K562 (cell line): ENCODE data around the gene TRAF5. TPM values are rescaled to one million over a fixed set of nuclear protein-coding genes. Genes with fewer than 3 reads are reported as not detected.

Experiments
- ATF7 ChIP-seq: fragments of 450-650 bp; IDR thresholded peaks from 2 replicates; pipeline ENCODE4 v1.7.1; 2014; ENCODE audit warnings: mild to moderate bottlenecking, moderate library complexity
- BCOR ChIP-seq: fragments of 450-650 bp; IDR thresholded peaks from 2 replicates; pipeline ENCODE4 v1.6.1; 2016
- CTBP1 ChIP-seq: fragments of 450-650 bp; IDR thresholded peaks from 2 replicates; pipeline ENCODE4 v1.6.1; 2016; ENCODE audit warnings: borderline replicate concordance
- ELF4 ChIP-seq: fragments of 450-650 bp; formaldehyde crosslinking; IDR thresholded peaks from 2 replicates; pipeline ENCODE4 v1.4.0; 2022; ENCODE audit warnings: missing genetic modification characterization
- GATA2 ChIP-seq: sonication (generic); formaldehyde crosslinking; IDR thresholded peaks from 2 replicates; pipeline ENCODE4 v1.4.0; 2020; ENCODE audit warnings: mild to moderate bottlenecking, missing genetic modification reagents
- HIVEP1 ChIP-seq: fragments of 250-450 bp; sonication (Bioruptor Pico); IDR thresholded peaks from 2 replicates; pipeline ENCODE4 v1.4.0; 2020; ENCODE audit warnings: mild to moderate bottlenecking
- JUN ChIP-seq, 2 experiments: sonication (generic) in 1 of 2; formaldehyde crosslinking in 1 of 2; IDR thresholded peaks; 2 replicates each; pipeline versions ENCODE4 v1.6.1 to v1.8.0; 2012 to 2022; ENCODE audit warnings: borderline replicate concordance in 2 of 2, mild to moderate bottlenecking in 2 of 2, improper control_type of control experiment in 1 of 2, low read depth in 1 of 2, low read length in 1 of 2, missing genetic modification reagents in 1 of 2
- JUNB ChIP-seq: fragments of 450-650 bp; formaldehyde crosslinking; conservative IDR thresholded peaks from 2 replicates; pipeline ENCODE4 v1.4.0; 2020; ENCODE audit warnings: mild to moderate bottlenecking
- MIER1 ChIP-seq: fragments of 450-650 bp; IDR thresholded peaks from 2 replicates; pipeline ENCODE4 v1.6.1; 2016; ENCODE audit warnings: antibody characterized with exemption, mild to moderate bottlenecking, low read depth
- OTX1 ChIP-seq: fragments of 450-650 bp; formaldehyde crosslinking; IDR thresholded peaks from 2 replicates; pipeline ENCODE4 v1.4.0; 2022; ENCODE audit warnings: mild to moderate bottlenecking
- RNF2 ChIP-seq: sonication (generic); IDR thresholded peaks from 2 replicates; pipeline ENCODE4 v1.6.1; 2016
- RNF219 ChIP-seq: fragments of 250-450 bp; sonication (Bioruptor Pico); IDR thresholded peaks from 2 replicates; pipeline ENCODE4 v1.5.0; 2022; ENCODE audit warnings: mild to moderate bottlenecking
- SMARCA4 ChIP-seq: fragments of 450-650 bp; IDR thresholded peaks from 2 replicates; pipeline ENCODE4 v1.6.1; 2016
- ZBTB11 ChIP-seq, 3 experiments: fragments of 200-800 bp in 1 of 3; fragments of 250-450 bp in 1 of 3; fragments of 450-650 bp in 1 of 3; sonication (Bioruptor Pico) in 1 of 3; sonication (Bioruptor generic) in 1 of 3; formaldehyde crosslinking in 1 of 3; IDR thresholded peaks; 2 replicates each; pipeline versions ENCODE4 v1.6.1 to v1.8.0; 2016 to 2022; ENCODE audit warnings: mild to moderate bottlenecking in 2 of 3, missing genetic modification characterization in 2 of 3, missing compliant biosample characterization in 1 of 3, moderate library complexity in 1 of 3
- ZBTB17 ChIP-seq: fragments of 450-650 bp; formaldehyde crosslinking; IDR thresholded peaks from 2 replicates; pipeline ENCODE4 v1.4.0; 2020; ENCODE audit warnings: mild to moderate bottlenecking
- ZBTB9 ChIP-seq: fragments of 450-650 bp; formaldehyde crosslinking; IDR thresholded peaks from 2 replicates; pipeline ENCODE4 v1.4.0; 2020; ENCODE audit warnings: mild to moderate bottlenecking, moderate library complexity
- ZNF146 ChIP-seq: IDR thresholded peaks from one replicate; pipeline ENCODE4 v1.6.1; 2018; ENCODE audit warnings: missing compliant biosample characterization; ENCODE audit not compliant: unreplicated experiment
- polyA plus RNA-seq, 8 experiments: library from polyadenylated mRNA; depleted of rRNA in 4 of 8; stranded (reverse) in 5 of 8; unstranded in 3 of 8; fragments of >200 nt; fragmentation: Nextera tagmentation in 2 of 8; fragmentation: Illumina TruSeq in 1 of 8; extraction: Ambion mirVana in 2 of 8; extraction: Trizol in 1 of 8; gene quantifications; 2 replicates each; pipeline versions ENCODE4 v1.2.1 to v1.2.3, GENCODE V29; 2011 to 2014; ENCODE audit warnings: inconsistent platforms in 1 of 8, missing spikeins in 1 of 8
- total RNA-seq, 7 experiments: library from RNA; depleted of rRNA in 6 of 7; stranded (reverse); fragments of >200 nt in 6 of 7; fragmentation: Illumina TruSeq in 2 of 7; extraction: Trizol in 2 of 7; gene quantifications; 2 replicates each; pipeline versions ENCODE4 v1.2.1 to v1.2.3, GENCODE V29; 2011 to 2021; ENCODE audit warnings: low replicate concordance in 1 of 7
- TF ChIP-seq, protein P1 (sequence below): fragments of 450-650 bp; formaldehyde crosslinking; IDR thresholded peaks from 2 replicates; pipeline ENCODE4 v1.4.0; 2020; ENCODE audit warnings: mild to moderate bottlenecking, moderate library complexity
- TF ChIP-seq, protein P2 (sequence below): fragments of 450-650 bp; formaldehyde crosslinking; IDR thresholded peaks from 2 replicates; pipeline ENCODE4 v1.4.0; 2022; ENCODE audit warnings: missing genetic modification characterization

Gene TRAF5
- total and polyA plus RNA-seq, 9 of the 15 experiments (the other 6 are each of a cell fraction or from before 2014, with no cell fraction given): 2.0 to 9.3 (median 5.3) TPM

GRCh38 chr1:211378844-211379243 lies 52.2 kb downstream of the TRAF5 start (continued):
- TF ChIP-seq JUN (IDR thresholded peaks at IDR 0.05; ENCODE audit: borderline replicate concordance, low read depth, low read length): peak; percentile 89
- no peak for TF ChIP-seq JUN (CRISPR knock-in tag; IDR thresholded peaks at IDR 0.05; ENCODE audit: borderline replicate concordance)
- TF ChIP-seq GATA2: peak; percentile 65
- TF ChIP-seq, protein P1, sequence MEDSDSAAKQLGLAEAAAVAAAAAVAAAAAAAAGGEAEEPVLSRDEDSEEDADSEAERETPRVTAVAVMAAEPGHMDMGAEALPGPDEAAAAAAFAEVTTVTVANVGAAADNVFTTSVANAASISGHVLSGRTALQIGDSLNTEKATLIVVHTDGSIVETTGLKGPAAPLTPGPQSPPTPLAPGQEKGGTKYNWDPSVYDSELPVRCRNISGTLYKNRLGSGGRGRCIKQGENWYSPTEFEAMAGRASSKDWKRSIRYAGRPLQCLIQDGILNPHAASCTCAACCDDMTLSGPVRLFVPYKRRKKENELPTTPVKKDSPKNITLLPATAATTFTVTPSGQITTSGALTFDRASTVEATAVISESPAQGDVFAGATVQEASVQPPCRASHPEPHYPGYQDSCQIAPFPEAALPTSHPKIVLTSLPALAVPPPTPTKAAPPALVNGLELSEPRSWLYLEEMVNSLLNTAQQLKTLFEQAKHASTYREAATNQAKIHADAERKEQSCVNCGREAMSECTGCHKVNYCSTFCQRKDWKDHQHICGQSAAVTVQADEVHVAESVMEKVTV (CRISPR knock-in tag): 0 out of 2 replicates have a peak, but pooled peaks have one; percentile 24
- TF ChIP-seq ZNF146 (CRISPR knock-in tag): no peak
- peak; percentile 90 for TF ChIP-seq SMARCA4
- TF ChIP-seq OTX1: peak; percentile 77; the same call in 1 of the 2 replicates
- no peak for TF ChIP-seq MIER1
- TF ChIP-seq ZBTB11 (CRISPR knock-in tag; IDR thresholded peaks at IDR 0.05): no peak
- TF ChIP-seq, protein P2, sequence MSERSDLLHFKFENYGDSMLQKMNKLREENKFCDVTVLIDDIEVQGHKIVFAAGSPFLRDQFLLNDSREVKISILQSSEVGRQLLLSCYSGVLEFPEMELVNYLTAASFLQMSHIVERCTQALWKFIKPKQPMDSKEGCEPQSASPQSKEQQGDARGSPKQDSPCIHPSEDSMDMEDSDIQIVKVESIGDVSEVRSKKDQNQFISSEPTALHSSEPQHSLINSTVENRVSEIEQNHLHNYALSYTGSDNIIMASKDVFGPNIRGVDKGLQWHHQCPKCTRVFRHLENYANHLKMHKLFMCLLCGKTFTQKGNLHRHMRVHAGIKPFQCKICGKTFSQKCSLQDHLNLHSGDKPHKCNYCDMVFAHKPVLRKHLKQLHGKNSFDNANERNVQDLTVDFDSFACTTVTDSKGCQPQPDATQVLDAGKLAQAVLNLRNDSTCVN (CRISPR knock-in tag): 0 out of 2 replicates have a peak, but pooled peaks have one; percentile 61
- no peak for TF ChIP-seq RNF2
- TF ChIP-seq RNF219 (CRISPR knock-in tag): no peak
- TF ChIP-seq ELF4 (CRISPR knock-in tag): peak; percentile 62; the same call in 1 of the 2 replicates
- 0 out of 2 replicates have a peak, but pooled peaks have one; percentile 16 for TF ChIP-seq ATF7
- 0 out of 2 replicates have a peak, but pooled peaks have one; percentile 55 for TF ChIP-seq ZBTB9
- TF ChIP-seq ZBTB17 (CRISPR knock-in tag): peak; percentile 56; the same call in 1 of the 2 replicates
- no peak for TF ChIP-seq BCOR
- peak; percentile 58 for TF ChIP-seq CTBP1
- no peak for TF ChIP-seq HIVEP1
- 0 out of 2 replicates have a peak, but pooled peaks have one; percentile 23 for TF ChIP-seq JUNB
